ENCODE data around the gene CCDC89.

The CCDC89 gene

DNA sequence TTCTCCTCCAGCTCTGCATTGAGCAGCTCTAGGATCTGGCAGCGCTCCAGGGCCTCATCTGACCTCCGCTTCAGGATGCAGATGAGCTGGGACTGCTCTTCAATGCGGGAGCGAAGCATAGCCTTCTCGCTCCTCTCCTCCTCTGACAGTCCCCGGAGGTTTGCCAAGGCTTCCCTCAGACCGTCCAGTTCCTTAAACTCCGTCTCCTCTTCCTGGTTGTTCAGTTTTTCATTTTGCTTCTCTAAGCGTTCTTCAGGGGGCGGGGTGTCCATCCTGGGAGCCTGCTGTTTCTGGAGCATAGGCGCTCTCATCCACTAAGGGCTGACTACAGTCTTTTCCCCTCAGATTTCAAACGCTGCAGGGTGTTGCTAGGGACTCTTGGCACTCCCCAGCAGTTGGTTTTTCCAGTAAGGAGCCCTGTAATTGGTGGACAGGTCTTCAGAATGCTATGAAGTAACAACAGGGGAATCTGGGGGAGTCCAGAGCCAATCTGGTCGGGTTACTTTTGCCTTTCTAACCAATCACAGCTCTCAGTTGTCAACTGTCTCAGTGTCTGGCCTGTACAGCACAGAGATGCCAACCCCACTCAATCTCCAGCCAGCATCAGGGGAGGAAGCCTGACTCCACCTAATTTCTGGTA is at the start of gene CCDC89:
TSS of gene CCDC89 (minus strand) at position 376 of the 640 bp plus-strand sequence. CDS start at position 311, 65 bp downstream.
- DNase-seq, result no peak

DNA sequence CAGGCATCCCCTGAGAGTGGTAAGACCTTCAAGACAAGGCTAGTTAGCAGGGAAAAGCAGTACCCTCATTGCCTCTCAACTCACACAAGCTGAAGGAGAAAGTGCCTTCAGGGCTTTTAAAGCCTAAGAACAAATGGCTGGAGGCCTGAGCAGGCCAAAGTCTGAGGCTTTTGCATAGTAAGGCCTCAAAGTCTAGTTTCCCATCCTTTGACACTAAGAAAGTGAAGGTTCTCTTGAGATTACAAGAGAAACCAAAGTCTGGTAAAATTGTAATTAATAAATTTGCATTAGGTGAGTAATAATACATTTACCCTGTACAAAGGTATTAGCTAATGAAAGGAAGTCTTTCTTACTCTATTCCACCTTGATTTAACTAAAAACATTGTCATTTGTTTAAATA is 47.0 kb upstream of the CCDC89 start:
- no peak for DNase-seq

DNA sequence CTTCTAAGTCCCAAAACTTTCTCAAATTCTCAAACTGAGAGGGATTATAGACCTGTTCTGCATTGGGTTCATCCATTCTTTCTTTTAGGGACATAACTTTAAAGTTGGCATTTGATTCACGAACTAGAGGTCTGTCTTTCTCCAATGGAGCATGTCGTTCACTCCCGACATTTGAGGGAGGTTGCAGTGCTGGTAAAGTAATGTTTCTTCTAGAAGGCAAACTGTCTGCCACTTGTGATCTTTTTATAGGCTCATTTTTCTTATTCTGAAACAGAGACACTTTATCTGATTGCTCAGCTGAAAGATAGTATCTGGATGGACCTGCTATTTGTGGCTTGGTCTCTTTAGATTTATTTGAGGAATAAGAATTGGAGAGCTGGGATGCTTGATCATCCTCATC is 40.4 kb upstream of the CCDC89 start:
- DNase-seq, result no peak

- no peak for DNase-seq
Observed at GRCh38 chr11:85725510-85726258, 39.7 kb upstream of the CCDC89 start.

GRCh38 chr11:85724748-85725465 is 38.9 kb upstream of the CCDC89 start:
- no peak for DNase-seq

DNA sequence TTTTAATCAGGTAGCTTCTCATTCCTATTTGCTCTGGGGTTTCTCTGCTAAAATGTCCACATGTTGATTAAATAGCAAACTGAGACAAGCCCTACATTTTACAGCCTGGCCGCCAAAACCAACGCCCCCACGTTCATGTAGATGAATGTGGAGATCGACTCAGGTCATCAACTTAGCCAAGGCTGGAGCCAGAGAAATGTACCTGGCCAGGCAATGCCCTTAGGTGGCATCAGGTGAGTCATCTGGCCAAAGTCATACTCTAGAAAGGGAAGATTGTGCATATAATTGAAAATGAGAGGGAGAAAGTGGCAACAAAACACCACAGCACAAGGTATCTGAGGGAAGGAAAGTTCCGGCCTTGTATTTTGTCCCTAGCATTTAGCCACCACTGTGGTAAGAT is 37.1 kb upstream of the CCDC89 start:
- no peak for DNase-seq

DNA sequence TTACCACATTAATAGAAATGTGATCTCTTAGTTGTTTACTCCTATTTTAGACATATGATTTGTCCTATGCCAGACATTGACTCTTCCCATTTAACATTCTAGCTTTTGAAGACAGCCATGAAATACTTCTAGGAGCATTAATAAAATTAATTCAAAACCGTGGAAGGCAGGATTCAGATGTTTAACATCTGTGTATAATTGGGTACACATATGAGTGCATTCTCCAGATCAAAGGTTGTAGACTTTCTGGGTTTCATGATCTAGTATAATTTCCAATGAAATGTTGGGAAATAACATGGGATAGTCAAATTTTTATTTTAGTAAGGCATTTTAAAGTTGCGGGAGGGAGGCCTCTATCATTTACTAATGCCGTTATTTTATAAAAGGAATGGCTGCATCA is 35.2 kb upstream of the CCDC89 start:
- no peak for DNase-seq

DNA sequence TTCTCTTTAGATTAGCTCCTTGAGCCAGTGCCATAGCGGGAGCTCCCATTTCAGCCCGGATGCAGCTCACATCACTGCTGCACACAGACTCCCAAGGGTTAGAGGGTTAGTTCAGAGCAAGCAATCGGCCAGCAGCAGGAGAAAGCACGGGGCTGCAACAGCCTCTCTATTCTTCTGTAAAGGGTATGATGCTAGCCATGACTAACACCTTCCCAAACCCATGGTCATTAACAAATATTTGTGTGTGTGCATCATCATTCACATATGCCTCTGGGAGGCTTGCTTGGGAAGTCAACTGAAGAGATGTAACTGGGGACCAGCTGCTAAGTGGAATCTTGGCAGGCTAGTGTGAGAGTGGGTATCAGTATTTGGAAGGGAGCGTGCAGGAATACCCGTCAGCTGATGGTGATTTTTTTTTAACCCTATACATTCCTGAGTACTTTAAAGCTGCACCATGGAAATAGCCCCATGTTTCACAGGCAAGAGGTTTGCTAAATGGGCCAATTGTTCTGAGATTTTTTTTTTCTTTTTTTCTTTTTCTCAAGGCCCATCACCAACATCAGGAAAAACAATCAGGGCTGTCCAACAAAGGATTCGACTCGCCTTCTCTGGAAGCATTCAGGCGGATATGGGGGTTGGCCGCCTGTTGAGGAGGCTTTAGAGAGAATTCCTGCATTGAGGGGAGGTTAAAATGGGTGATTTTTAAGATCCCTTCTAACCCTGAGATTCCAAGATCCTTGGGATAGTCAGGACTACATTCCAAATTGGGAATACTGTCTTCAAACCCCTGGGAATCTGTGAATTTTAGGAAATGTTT is 33.2 kb upstream of the CCDC89 start:
- no peak for DNase-seq

- no peak for DNase-seq
Observed at GRCh38 chr11:85718126-85718943, 32.3 kb upstream of the CCDC89 start.

- no peak for DNase-seq
Observed at GRCh38 chr11:85717429-85717828, 31.4 kb upstream of the CCDC89 start.

GRCh38 chr11:85712953-85713352 is 27.0 kb upstream of the CCDC89 start:
- no peak for DNase-seq

- DNase-seq, result no peak
Observed at GRCh38 chr11:85710917-85711316, 24.9 kb upstream of the CCDC89 start.

- DNase-seq, result no peak
Observed at GRCh38 chr11:85709941-85710702, 24.1 kb upstream of the CCDC89 start.

- no peak for DNase-seq
Observed at GRCh38 chr11:85705800-85706199, 19.8 kb upstream of the CCDC89 start.

- no peak for DNase-seq
Observed at GRCh38 chr11:85704967-85705366, 19.0 kb upstream of the CCDC89 start.

DNA sequence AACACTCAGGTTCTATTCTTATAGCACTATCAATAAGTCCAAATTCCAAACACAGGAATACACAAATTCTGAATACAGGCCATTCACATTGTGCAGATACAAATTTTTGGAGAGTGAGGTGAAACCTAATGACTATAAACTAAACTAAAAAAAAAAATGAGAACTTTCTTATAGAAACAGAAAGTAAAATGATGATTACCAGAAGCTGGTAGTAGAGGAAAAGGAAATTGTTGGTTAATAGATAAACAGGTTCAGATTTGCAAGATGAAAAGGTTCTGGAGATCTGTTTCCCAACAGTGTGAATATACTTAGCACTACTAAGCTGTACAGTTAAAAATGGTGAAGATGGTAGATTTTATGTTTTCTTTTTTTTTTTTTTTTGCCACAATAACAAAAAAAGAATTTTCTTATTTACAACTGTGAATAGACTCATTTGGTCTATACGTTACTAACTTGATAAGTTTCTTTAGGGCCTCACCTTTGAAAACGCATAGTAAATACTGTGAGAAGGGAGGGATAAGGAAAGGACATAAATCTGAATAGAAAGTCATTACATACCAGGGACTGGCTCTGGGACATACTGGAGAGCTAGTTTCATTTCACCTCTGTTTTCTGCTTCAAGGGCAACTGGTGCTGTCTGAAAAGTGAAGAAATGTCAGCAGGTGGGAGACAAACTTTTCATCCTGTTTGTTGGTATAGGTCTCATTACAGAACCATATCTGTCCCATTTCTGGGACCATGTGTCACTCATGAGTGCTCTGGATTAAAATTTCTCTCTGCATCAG is 14.2 kb upstream of the CCDC89 start:
- DNase-seq, result no peak

DNA sequence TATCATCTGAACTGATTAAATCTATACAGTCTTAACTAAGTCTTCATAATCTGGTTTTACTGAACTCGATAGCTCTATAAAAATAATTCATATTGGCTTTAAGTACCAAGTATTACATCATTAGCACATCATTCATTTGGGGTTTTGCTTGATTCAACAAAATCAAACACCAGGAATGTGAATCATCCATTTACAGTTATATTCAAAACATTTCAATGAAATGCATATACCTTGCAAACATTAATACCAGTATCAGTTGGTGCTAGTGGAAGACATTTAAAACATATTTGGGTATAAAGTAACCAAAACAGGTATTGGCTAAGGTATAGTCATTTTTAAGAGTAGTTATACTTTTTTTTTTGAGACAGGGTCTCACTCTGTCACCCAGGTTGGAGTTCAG is 12.2 kb upstream of the CCDC89 start:
- DNase-seq, result no peak

DNA sequence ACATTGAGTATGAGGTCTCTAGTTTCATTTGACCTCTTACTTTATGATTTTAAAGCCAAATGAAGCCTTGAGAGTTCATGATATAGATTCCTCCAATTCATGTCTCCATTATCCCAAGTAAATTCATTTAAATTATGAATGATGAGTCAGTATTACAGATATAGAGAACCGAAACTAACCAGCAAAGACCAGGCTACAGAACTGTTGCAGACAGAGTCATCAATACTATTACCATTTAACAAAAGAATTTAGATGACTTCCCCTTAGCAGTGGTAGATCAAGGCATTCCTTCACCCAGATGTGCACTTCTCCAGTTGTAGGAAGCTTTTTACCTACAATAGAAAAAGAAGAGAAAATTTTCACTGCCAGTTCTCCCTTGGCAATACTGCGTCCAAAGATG is 11.8 kb upstream of the CCDC89 start:
- DNase-seq, result no peak

DNA sequence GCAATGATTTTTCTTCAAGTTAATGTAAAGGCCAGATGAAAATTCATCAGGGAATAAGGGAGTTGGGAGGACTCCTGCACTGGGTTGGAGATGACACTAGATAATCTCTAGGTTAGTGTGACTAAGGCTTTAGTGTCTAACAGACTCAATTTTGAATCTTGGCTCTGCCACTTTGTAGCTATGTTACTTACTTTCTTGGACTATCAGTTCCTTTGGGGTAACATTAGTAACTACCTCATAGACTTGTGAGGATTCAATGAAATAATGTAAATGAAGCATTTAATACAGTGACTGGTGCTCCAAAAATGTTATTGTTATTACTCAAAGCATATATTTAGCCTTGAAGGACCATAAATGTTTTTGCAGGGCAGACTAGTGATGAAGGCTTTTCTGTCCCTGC is 9.6 kb upstream of the CCDC89 start:
- no peak for DNase-seq

DNA sequence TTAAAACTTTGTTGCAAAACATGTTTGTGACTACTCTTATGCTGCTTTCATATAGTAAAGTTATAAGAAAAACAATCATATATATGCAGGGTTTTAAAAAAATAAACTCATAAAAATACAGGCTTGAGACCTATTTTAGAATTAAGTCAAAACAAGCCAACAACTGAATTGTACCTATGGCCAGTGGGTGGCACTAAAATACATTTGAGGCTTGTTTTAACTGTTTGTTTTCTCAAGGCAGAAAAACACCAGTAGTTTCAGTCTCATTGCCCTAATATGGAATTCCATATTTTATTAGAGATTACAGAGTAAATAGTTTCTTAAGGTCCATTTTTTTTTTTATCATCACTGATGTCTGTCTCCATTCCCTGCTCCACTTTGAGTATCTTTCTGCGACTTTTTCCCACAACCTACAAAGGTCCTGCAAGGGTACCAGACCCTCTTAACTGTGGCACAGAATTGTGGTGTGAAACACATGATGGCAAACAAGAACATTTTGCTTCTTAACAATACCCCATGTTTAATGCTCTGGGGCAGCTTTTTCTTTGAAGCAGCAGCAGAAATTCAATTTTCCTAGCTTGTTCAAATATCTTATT is 8.5 kb upstream of the CCDC89 start:
- DNase-seq, result no peak

All from activated CD4-positive, alpha-beta T cell treated with anti-CD3 and anti-CD28 coated beads for 1 hour (primary cell).